NCI-H524 treated with DMSO at 0.1 percent for 48 hours (cell line): ENCODE results near the gene ATP9A.
"Not testable (repeated sequence)": the region's sequence is repeated elsewhere in the genome, so short reads cannot be mapped to it uniquely, and the experiment has no call there.

Source experiments
- DNase-seq: peaks from one replicate; lab custom pipeline; 2025; lab: John Stamatoyannopoulos, UW

ATP9A gene

GRCh38 chr20:51750770-51751388 is 17.3 kb downstream of the ATP9A start:
- no peak for DNase-seq

- DNase-seq: no peak
Observed at GRCh38 chr20:51750037-51750769, 18.0 kb downstream of the ATP9A start.

- no peak for DNase-seq
Observed at GRCh38 chr20:51749674-51750036, 18.5 kb downstream of the ATP9A start.

- DNase-seq: no peak
Observed at GRCh38 chr20:51747182-51747911, 20.8 kb downstream of the ATP9A start.

GRCh38 chr20:51745804-51746203 is 22.4 kb downstream of the ATP9A start:
- no peak for DNase-seq

- DNase-seq: no peak
Observed at GRCh38 chr20:51740838-51741237, 27.4 kb downstream of the ATP9A start.

GRCh38 chr20:51740308-51740707 is 27.9 kb downstream of the ATP9A start:
- DNase-seq: not testable (repeated sequence)

GRCh38 chr20:51739722-51740249 is 28.4 kb downstream of the ATP9A start:
- no peak for DNase-seq

- no peak for DNase-seq
Observed at GRCh38 chr20:51738877-51739447, 29.2 kb downstream of the ATP9A start.

GRCh38 chr20:51738261-51738660 is 29.9 kb downstream of the ATP9A start:
- DNase-seq: not testable (repeated sequence)

- DNase-seq: no peak
Observed at GRCh38 chr20:51736947-51737346, 31.2 kb downstream of the ATP9A start.

GRCh38 chr20:51735728-51736600 is 32.2 kb downstream of the ATP9A start:
- DNase-seq: no peak

- no peak for DNase-seq
Observed at GRCh38 chr20:51734876-51735720, 33.1 kb downstream of the ATP9A start.

- DNase-seq: no peak
Observed at GRCh38 chr20:51733070-51733469, 35.1 kb downstream of the ATP9A start.

- DNase-seq: no peak
Observed at GRCh38 chr20:51732096-51732791, 35.9 kb downstream of the ATP9A start.

- no peak for DNase-seq
Observed at GRCh38 chr20:51731731-51732095, 36.5 kb downstream of the ATP9A start.

- DNase-seq: no peak
Observed at GRCh38 chr20:51729771-51730170, 38.4 kb downstream of the ATP9A start.

GRCh38 chr20:51728737-51729136 is 39.5 kb downstream of the ATP9A start:
- DNase-seq: no peak

GRCh38 chr20:51727872-51728271 is 40.3 kb downstream of the ATP9A start:
- DNase-seq: no peak

GRCh38 chr20:51725584-51726176 is 42.5 kb downstream of the ATP9A start:
- no peak for DNase-seq
